Adrenal gland (tissue), 12 donors: ENCODE results near the gene FRK. TPM values are rescaled to one million over a fixed set of nuclear protein-coding genes. Genes with fewer than 3 reads are reported as not detected.

ENCODE experiments used
- DNase-seq, 7 donors: peaks; one replicate each; pipeline ENCODE4 v3.0.0-alpha.2; 2019 to 2020
- H3K27ac ChIP-seq, 5 donors: fragments of 200-600 bp; sonication (generic) in 4 of 5; 1 replicate in 3 of 5; 2 replicates in 2 of 5; pipeline versions ENCODE4 v1.5.1 to v1.8.0; 2016 to 2020; ENCODE audit warnings: mild to moderate bottlenecking in 1 of 5
- H3K27me3 ChIP-seq: fragments of 200-600 bp; 2 replicates; pipeline ENCODE4 v1.8.0; 2021
- H3K36me3 ChIP-seq, 2 donors: fragments of 200-600 bp; replicated peaks in 1 of 2; 1 replicate in 1 of 2; 2 replicates in 1 of 2; pipeline versions ENCODE4 v1.5.1 to v1.8.0; 2018 to 2022
- H3K4me1 ChIP-seq, 2 donors: fragments of 200-600 bp; replicated peaks in 1 of 2; 1 replicate in 1 of 2; 2 replicates in 1 of 2; pipeline versions ENCODE4 v1.5.1 to v1.8.0; 2018 to 2021
- H3K4me3 ChIP-seq, 4 donors: fragments of 200-600 bp; sonication (generic) in 3 of 4; one replicate each; pipeline ENCODE4 v1.5.1; 2016 to 2018
- H3K9me3 ChIP-seq, 3 donors: fragments of 200-600 bp; sonication (generic) in 1 of 3; replicated peaks in 1 of 3; 1 replicate in 2 of 3; 2 replicates in 1 of 3; pipeline versions ENCODE4 v1.5.1 to v1.8.0; 2016 to 2021
- POLR2A ChIP-seq, 2 donors: fragments of 450-650 bp; IDR thresholded peaks; one replicate each; pipeline ENCODE4 v1.6.1; 2017; ENCODE audit warnings: antibody characterized with exemption in 2 of 2, mild to moderate bottlenecking in 2 of 2, moderate library complexity in 1 of 2
- WGBS, 4 donors: extraction: QIAGEN DNeasy Blood & Tissue Kit in 2 of 4; methylation state at CpG; one replicate each; pipeline versions ENCODE4 v1.1.5 to v1.1.7; 2013 to 2017; 5-methylcytosine and 5-hydroxymethylcytosine counted together
- intact Hi-C, 2 donors: fragments of 100-400 bp; cut with DNase I; formaldehyde crosslinking; loops; one replicate each; pipeline versions ENCODE4 v1.14.1 to v1.15.0; 2022 to 2023
- polyA plus RNA-seq, 3 donors: library from polyadenylated mRNA; stranded (reverse); fragments of 200-250 nt in 2 of 3; fragments of 350-450 nt in 1 of 3; fragmentation: Illumina TruSeq in 1 of 3; extraction: RNeasy Lipid Tissue Mini Kit (QIAGEN cat#74804) in 1 of 3; gene quantifications; one replicate each; pipeline ENCODE4 v1.2.3, GENCODE V29; 2013 to 2014
- total RNA-seq, 9 donors: library from RNA; depleted of rRNA in 4 of 9; stranded (reverse); fragments of >200 nt in 4 of 9; fragments of 120-200 nt in 1 of 9; fragmentation: NEBNext Ultra II Directional in 1 of 9; extraction: Animal tissue kit (Norgen Biotek cat#: 25700) in 1 of 9; gene quantifications; one replicate each; pipeline versions ENCODE4 v1.1.0 to v1.2.4, GENCODE V29; 2013 to 2023
- TF ChIP-seq, protein P1 (sequence below), 6 experiments: fragments of 450-650 bp in 4 of 6; fragments of 200-600 bp in 2 of 6; sonication (generic) in 1 of 6; IDR thresholded peaks; 1 replicate in 5 of 6; 2 replicates in 1 of 6; pipeline versions ENCODE4 v1.5.1 to v1.8.0; 2016 to 2021; ENCODE audit warnings: antibody characterized with exemption in 6 of 6, mild to moderate bottlenecking in 2 of 6, moderate library complexity in 1 of 6
- donor health status: healthy with polysubstance abuse.
- donor health status: Bipolar disorder and iron deficiency.
- donor health status: DM: yes; HTN: yes; CAD: no.
- donor health status: DM: no; HTN: no; CAD: no.
- donor health status: DM: no; HTN: no; CAD: no.
- donor health status: DM: yes; HTN: yes; CAD: no.

The FRK gene
- total and polyA plus RNA-seq, 12 donors, result 0.30 to 5.1 (median 2.5) TPM

- no peak overlapping the region for H3K27ac ChIP-seq
These were observed 14.2 kb upstream of the FRK start for GRCh38 chr6:116074732-116075390.

DNA sequence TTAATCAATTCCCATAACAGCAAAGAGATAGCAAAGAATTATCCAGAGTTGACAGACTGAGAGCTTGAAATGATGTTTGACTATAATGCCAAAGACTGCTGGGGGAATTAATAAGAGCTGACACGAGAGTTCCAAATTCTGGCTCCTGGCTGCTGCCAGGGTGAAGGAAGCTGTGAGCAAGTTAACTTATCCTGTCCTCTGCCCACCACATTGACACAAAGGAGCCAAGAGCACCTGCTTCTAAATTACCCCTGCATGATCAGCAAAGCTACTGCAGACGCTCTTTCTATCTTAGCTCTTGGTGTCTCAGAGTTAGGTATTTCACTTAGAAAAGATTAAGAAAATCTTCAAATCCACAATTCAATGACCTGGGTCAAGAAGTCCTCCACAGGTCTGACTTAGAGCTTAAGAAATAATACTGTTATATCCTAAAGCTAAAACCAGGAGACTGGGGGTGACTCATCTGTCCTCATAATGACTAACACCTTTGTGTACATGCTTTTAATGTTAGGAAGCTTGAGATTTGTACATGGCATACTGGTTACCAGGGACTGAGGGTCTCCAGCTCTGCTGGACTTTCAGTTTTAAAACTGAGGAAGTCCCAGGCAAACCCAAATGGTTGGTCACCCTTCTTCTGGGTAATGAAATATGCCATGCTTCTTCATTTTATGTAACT is 13.2 kb upstream of the FRK start:
- Histone ChIP-seq H3K27ac (no peak overlapping the region), H3K4me1 (no peaks in the 10 kb centered on the region)
- TF ChIP-seq, protein P1, sequence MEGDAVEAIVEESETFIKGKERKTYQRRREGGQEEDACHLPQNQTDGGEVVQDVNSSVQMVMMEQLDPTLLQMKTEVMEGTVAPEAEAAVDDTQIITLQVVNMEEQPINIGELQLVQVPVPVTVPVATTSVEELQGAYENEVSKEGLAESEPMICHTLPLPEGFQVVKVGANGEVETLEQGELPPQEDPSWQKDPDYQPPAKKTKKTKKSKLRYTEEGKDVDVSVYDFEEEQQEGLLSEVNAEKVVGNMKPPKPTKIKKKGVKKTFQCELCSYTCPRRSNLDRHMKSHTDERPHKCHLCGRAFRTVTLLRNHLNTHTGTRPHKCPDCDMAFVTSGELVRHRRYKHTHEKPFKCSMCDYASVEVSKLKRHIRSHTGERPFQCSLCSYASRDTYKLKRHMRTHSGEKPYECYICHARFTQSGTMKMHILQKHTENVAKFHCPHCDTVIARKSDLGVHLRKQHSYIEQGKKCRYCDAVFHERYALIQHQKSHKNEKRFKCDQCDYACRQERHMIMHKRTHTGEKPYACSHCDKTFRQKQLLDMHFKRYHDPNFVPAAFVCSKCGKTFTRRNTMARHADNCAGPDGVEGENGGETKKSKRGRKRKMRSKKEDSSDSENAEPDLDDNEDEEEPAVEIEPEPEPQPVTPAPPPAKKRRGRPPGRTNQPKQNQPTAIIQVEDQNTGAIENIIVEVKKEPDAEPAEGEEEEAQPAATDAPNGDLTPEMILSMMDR (IDR thresholded peaks at IDR 0.05), result no peak
- no peak for TF ChIP-seq POLR2A (IDR thresholded peaks at IDR 0.05)

More at GRCh38 chr6:116074732-116075390, 14.2 kb upstream of the FRK start:
- TF ChIP-seq POLR2A (IDR thresholded peaks at IDR 0.05), result no peak
- TF ChIP-seq, protein P1 (IDR thresholded peaks at IDR 0.05), result no peak
- Histone ChIP-seq H3K36me3 (no peaks in the 10 kb centered on the region), H3K9me3 (no peaks in the 10 kb centered on the region), H3K4me1 (no peaks in the 10 kb centered on the region), H3K27me3 (no peaks in the 10 kb centered on the region), H3K4me3 (no peak overlapping the region)
- intact Hi-C loops, result no loop called here
- no peak for DNase-seq
- 88 to 97% (median 95%) methylated on average over 2 of the region's 2 CpGs for WGBS, 4 donors

DNA sequence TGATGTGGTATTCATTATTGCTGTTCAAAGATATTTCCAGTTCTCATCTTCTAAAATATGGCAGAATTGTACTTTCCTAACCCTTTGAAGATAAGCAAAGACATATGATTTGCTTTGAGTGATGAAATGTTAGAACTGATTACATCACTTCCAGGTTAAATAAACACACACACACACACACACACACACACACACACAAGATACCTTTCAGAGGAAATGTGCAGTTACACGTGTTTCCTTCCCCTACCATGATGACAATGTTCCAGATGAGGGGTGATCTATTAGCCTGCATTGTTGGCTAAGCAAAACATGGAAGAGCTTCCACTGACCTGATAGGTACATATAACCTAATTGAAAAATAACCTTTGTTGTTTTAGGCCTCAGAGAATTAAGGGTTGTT is 11.7 kb upstream of the FRK start:
- H3K4me3 ChIP-seq, result no peak overlapping the region
- H3K4me1 ChIP-seq, result no peaks in the 10 kb centered on the region
- TF ChIP-seq POLR2A (IDR thresholded peaks at IDR 0.05), result no peak
- TF ChIP-seq, protein P1 (IDR thresholded peaks at IDR 0.05), result no peak
- no peak overlapping the region for H3K27ac ChIP-seq
- H3K27me3 ChIP-seq, result no peaks in the 10 kb centered on the region
- intact Hi-C loops, result no loop called here
- DNase-seq, result no peak
- 43 to 71% (median 60%) methylated on average over 1 of the region's 1 CpG for WGBS, 4 donors
- H3K36me3 ChIP-seq, result no peaks in the 10 kb centered on the region
- no peaks in the 10 kb centered on the region for H3K9me3 ChIP-seq

More for the DNA sequence above, 13.2 kb upstream of the FRK start:
- 69 to 91% (median 85%) methylated on average over 2 of the region's 2 CpGs for WGBS, 4 donors
- intact Hi-C loops, result no loop called here
- DNase-seq, result no peak
- Histone ChIP-seq H3K9me3 (no peaks in the 10 kb centered on the region), H3K36me3 (no peaks in the 10 kb centered on the region), H3K27me3 (no peaks in the 10 kb centered on the region), H3K4me3 (no peak overlapping the region)

- Histone ChIP-seq H3K27ac (no peak overlapping the region), H3K36me3 (no peaks in the 10 kb centered on the region), H3K27me3 (no peaks in the 10 kb centered on the region), H3K4me1 (no peaks in the 10 kb centered on the region), H3K9me3 (no peaks in the 10 kb centered on the region), H3K4me3 (no peak overlapping the region)
- intact Hi-C loops, result no loop called here
- 78 to 85% (median 84%) methylated on average over 2 of the region's 2 CpGs for WGBS, 4 donors
- TF ChIP-seq POLR2A (IDR thresholded peaks at IDR 0.05), result no peak
- TF ChIP-seq, protein P1 (IDR thresholded peaks at IDR 0.05), result no peak
- DNase-seq, result no peak
These were observed 10.1 kb upstream of the FRK start for GRCh38 chr6:116070616-116071389.
